GM12872 (cell line): ENCODE measurements around the gene CCDC88C.

Source experiments
- CTCF ChIP-seq: IDR thresholded peaks from 3 replicates; pipeline ENCODE4 v1.5.1; 2011; ENCODE audit warnings: low read depth, mild to moderate bottlenecking, low read length, moderate library complexity; ENCODE audit not compliant: insufficient read depth

CCDC88C gene

GRCh38 chr14:91293281-91293680 is 124.3 kb downstream of the CCDC88C start:
- TF ChIP-seq CTCF = no peak

- no peak for TF ChIP-seq CTCF
These were observed 125.1 kb downstream of the CCDC88C start for GRCh38 chr14:91292491-91292890.

GRCh38 chr14:91291786-91292405 is 125.7 kb downstream of the CCDC88C start:
- TF ChIP-seq CTCF = no peak

- TF ChIP-seq CTCF = no peak
These were observed 126.6 kb downstream of the CCDC88C start for GRCh38 chr14:91290986-91291385.

- no peak for TF ChIP-seq CTCF
These were observed 128.2 kb downstream of the CCDC88C start for GRCh38 chr14:91289464-91289863.

GRCh38 chr14:91288876-91289275 is 128.7 kb downstream of the CCDC88C start:
- no peak for TF ChIP-seq CTCF

- TF ChIP-seq CTCF = peak; percentile 88
These were observed 131.1 kb downstream of the CCDC88C start for GRCh38 chr14:91286530-91286937.
